A549 (cell line): ENCODE results near the gene TMCO4.

Experiments used
- CBX2 ChIP-seq: fragments of 200-600 bp; sonication (generic); IDR thresholded peaks from 2 replicates; pipeline ENCODE4 v1.6.1; 2016; ENCODE audit warnings: low read depth, mild to moderate bottlenecking, borderline replicate concordance
- CEBPB ChIP-seq, 2 experiments: fragments of >200 bp in 1 of 2; sonication (Bioruptor Twin) in 1 of 2; formaldehyde crosslinking in 1 of 2; IDR thresholded peaks; 2 replicates each; pipeline ENCODE4 v1.6.1; 2012 to 2016
- CTCF ChIP-seq: fragments of >200 bp; sonication (Bioruptor Twin); formaldehyde crosslinking; IDR thresholded peaks from 3 replicates; pipeline ENCODE4 v1.5.1; 2016
- EP300 ChIP-seq, 2 experiments: fragments of >200 bp; sonication (Bioruptor Twin); formaldehyde crosslinking; IDR thresholded peaks; 2 replicates in 1 of 2; 3 replicates in 1 of 2; pipeline ENCODE4 v1.6.1; 2016 to 2017
- HDAC2 ChIP-seq: fragments of 200-600 bp; sonication (generic); IDR thresholded peaks from 2 replicates; pipeline ENCODE4 v1.6.1; 2016
- JUN ChIP-seq, 2 experiments: fragments of >200 bp; sonication (Bioruptor Twin); formaldehyde crosslinking; IDR thresholded peaks; 2 replicates in 1 of 2; 3 replicates in 1 of 2; pipeline ENCODE4 v1.6.1; 2016 to 2017
- MAFK ChIP-seq: fragments of 450-650 bp; IDR thresholded peaks from 2 replicates; pipeline ENCODE4 v1.6.1; 2014; ENCODE audit not compliant: partially characterized antibody
- PHF8 ChIP-seq: fragments of 200-600 bp; sonication (generic); IDR thresholded peaks from 2 replicates; pipeline ENCODE4 v1.6.1; 2016; ENCODE audit warnings: low read depth, mild to moderate bottlenecking, antibody characterized with exemption, moderate library complexity, borderline replicate concordance
- POLR2A ChIP-seq: IDR thresholded peaks from 2 replicates; pipeline ENCODE4 v1.6.1; 2012; ENCODE audit warnings: mild to moderate bottlenecking, low read length
- RAD21 ChIP-seq, 2 experiments: fragments of >200 bp in 1 of 2; sonication (Bioruptor Twin) in 1 of 2; formaldehyde crosslinking in 1 of 2; IDR thresholded peaks in 1 of 2; conservative IDR thresholded peaks in 1 of 2; 2 replicates in 1 of 2; 3 replicates in 1 of 2; pipeline ENCODE4 v1.6.1; 2012 to 2018; ENCODE audit warnings: inconsistent platforms in 1 of 2
- RNF2 ChIP-seq: fragments of 200-600 bp; sonication (generic); IDR thresholded peaks from 2 replicates; pipeline ENCODE4 v1.6.1; 2016; ENCODE audit warnings: low read depth, mild to moderate bottlenecking, antibody characterized with exemption, moderate library complexity, borderline replicate concordance
- ZFP36 ChIP-seq: fragments of 450-650 bp; IDR thresholded peaks from 2 replicates; pipeline ENCODE4 v1.6.1; 2014; ENCODE audit warnings: borderline replicate concordance; ENCODE audit not compliant: partially characterized antibody
- TF ChIP-seq, protein P1 (sequence below): fragments of 450-650 bp; IDR thresholded peaks from 2 replicates; pipeline ENCODE4 v1.6.1; 2014; ENCODE audit warnings: antibody characterized with exemption

DNA sequence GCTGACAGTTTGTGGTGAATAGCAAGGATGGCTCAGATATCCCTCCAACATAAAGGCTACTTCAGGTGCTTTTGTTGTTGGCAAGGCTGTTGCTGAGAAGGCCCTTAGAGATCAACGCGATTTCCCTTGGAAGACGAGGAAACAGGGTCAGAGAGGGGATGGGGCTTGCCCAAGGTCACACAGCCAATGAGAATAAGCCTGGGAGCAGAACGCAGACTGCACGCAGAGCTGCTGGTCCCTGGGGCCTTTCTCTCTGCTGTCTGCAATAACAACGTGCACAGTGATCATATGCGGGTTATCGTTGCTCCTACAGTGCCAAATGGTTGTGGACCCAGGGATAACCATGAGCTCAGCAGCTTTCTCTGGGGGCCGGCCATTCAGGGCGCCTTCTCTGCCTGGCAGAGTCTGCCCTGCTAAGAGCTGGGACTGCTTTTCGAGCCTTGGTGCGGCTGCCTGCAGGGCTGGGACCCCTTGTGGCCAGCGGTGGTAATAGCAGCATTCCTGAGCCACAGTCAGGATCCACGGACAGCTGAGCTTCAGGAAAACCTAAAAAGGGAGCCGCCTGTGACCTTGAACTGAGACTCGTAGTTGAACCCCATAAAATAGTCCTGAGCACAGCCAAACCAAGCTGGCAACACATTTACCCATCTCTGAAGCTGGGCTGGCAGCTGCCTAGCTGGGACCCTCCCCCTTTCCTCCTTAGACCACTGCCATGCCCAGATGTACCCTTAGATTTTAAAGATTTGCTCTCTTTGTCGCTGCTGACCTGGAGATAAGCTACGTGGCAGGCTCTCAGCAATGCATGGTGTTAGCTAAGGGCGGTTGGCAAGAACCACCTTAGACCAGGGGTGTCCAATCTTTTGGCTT lies 95.2 kb downstream of the TMCO4 start:
- TF ChIP-seq CTCF (peak; percentile 58), CEBPB (IDR thresholded peaks at IDR 0.05) (no peak), RAD21 (conservative IDR thresholded peaks at IDR 0.05 in 1 of 2, IDR thresholded peaks at IDR 0.05 in 1 of 2) (peak; percentile 24 to 34; a peak in 2 of 5 replicates), EP300 (IDR thresholded peaks at IDR 0.05) (no peak), HDAC2 (no peak), JUN (IDR thresholded peaks at IDR 0.05) (no peak), ZFP36 (no peak), PHF8 (no peak), POLR2A (no peak), CBX2 (no peak), RNF2 (no peak), MAFK (no peak)
- TF ChIP-seq, protein P1, sequence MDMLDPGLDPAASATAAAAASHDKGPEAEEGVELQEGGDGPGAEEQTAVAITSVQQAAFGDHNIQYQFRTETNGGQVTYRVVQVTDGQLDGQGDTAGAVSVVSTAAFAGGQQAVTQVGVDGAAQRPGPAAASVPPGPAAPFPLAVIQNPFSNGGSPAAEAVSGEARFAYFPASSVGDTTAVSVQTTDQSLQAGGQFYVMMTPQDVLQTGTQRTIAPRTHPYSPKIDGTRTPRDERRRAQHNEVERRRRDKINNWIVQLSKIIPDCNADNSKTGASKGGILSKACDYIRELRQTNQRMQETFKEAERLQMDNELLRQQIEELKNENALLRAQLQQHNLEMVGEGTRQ, result no peak
